OCI-LY3 (cell line): ENCODE measurements around the gene EYS.

Source experiments
- EZH2phosphoT487 ChIP-seq: fragments of 200-600 bp; shearing (Covaris generic); IDR thresholded peaks from 2 replicates; pipeline ENCODE4 v1.6.1; 2018; ENCODE audit warnings: antibody characterized with exemption, mixed run types, low read depth
- TF ChIP-seq, protein P1 (sequence below): fragments of 200-600, 300-600 bp; sonication (generic); IDR thresholded peaks from 2 replicates; pipeline ENCODE4 v1.5.1; 2014; ENCODE audit warnings: antibody characterized with exemption, low read length, low read depth

DNA sequence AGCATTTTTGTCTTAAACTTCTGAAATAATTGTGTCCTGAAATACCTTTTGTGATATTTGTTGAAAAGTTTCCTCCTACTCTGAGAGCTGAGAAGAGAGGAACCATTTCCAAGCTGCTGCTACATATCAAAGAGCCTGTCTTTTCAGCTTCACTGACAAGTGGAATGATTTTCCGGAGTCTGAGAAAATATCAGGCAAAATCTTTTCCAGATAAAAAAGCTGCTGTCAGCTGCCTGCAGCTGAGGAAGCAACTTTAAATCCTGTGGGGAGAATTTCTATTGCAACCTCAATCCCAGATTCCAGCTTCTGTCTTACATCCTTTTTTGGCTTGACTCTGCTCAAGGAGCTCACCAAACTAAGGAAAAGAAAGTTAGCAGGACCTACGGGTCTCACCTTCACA lies 1167.1 kb downstream of the EYS start:
- TF ChIP-seq, protein P1, sequence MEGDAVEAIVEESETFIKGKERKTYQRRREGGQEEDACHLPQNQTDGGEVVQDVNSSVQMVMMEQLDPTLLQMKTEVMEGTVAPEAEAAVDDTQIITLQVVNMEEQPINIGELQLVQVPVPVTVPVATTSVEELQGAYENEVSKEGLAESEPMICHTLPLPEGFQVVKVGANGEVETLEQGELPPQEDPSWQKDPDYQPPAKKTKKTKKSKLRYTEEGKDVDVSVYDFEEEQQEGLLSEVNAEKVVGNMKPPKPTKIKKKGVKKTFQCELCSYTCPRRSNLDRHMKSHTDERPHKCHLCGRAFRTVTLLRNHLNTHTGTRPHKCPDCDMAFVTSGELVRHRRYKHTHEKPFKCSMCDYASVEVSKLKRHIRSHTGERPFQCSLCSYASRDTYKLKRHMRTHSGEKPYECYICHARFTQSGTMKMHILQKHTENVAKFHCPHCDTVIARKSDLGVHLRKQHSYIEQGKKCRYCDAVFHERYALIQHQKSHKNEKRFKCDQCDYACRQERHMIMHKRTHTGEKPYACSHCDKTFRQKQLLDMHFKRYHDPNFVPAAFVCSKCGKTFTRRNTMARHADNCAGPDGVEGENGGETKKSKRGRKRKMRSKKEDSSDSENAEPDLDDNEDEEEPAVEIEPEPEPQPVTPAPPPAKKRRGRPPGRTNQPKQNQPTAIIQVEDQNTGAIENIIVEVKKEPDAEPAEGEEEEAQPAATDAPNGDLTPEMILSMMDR = no peak
- no peak for TF ChIP-seq EZH2phosphoT487
